ENCODE results near the gene NUP210. TPM values are rescaled to one million over a fixed set of nuclear protein-coding genes. Genes with fewer than 3 reads are reported as not detected.

The NUP210 gene
- total RNA-seq = 10 to 100 TPM; 11.6 to 81.7 (median 29.8) TPM

DNA sequence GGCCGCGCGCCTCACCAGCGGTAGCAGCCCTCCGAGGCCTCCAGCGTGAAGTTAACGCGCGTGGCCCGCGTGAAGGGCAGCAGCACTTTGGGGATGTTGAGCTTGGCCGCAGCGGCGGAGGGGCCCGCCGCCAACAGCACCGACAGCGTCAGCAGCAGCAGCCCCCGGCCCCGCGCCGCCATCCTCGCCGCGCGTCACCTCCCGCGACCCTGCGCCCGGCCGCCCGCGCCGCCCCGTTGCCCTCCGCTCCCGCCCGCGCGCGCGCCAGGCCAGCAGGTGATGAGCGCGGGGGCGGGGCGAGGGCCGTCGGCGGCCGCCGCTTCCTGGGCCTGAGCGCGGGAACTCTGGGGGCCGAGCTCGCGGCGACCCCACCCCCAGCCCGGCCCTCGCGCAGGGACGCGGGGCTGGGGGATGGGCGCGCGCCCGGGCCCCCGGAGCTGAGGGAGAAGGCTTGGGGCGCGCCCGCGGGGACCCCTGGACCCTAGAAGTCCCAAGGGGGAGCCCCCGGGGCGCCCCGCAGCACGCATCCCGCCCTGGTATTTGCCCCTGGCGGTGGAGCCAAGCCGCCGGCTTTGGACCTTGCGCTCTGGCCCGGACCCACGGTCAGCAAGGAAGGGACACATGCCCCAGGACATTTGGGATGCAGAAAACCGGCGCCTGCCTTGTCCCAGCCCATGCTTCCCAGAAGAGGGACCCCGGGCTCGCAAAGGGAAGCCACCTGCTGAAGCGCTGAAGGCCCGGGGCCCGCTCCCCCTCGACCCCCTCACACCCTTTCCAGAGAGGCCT is at the start of gene NUP210:
Gene NUP210 (minus strand): TSS at position 278 of the 786 bp plus-strand sequence. CDS start 96 bp downstream, at position 182.
- no peaks in the 10 kb centered on the region for H3K36me3 ChIP-seq
- TF ChIP-seq POLR2A (IDR thresholded peaks at IDR 0.05) = peak in 1 of 2 donors; percentile 20
- TF ChIP-seq, protein P1, sequence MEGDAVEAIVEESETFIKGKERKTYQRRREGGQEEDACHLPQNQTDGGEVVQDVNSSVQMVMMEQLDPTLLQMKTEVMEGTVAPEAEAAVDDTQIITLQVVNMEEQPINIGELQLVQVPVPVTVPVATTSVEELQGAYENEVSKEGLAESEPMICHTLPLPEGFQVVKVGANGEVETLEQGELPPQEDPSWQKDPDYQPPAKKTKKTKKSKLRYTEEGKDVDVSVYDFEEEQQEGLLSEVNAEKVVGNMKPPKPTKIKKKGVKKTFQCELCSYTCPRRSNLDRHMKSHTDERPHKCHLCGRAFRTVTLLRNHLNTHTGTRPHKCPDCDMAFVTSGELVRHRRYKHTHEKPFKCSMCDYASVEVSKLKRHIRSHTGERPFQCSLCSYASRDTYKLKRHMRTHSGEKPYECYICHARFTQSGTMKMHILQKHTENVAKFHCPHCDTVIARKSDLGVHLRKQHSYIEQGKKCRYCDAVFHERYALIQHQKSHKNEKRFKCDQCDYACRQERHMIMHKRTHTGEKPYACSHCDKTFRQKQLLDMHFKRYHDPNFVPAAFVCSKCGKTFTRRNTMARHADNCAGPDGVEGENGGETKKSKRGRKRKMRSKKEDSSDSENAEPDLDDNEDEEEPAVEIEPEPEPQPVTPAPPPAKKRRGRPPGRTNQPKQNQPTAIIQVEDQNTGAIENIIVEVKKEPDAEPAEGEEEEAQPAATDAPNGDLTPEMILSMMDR (IDR thresholded peaks at IDR 0.05) = peak in 2 of 6 experiments; percentile 10
- peaks cover 0 to 30% (median 15%) of the 10 kb centered on the region in 4 donors for H3K4me1 ChIP-seq
- H3K27ac ChIP-seq = peak within 1 kb of the TSS; percentile 68 to 98 (median 84)
- H3K27me3 ChIP-seq = no peaks in the 10 kb centered on the region
- DNase-seq = peak; percentile 70 to 87 (median 79)
- H3K4me3 ChIP-seq = peak within 1 kb of the TSS; percentile 68 to 92 (median 79)
- H3K9me3 ChIP-seq = no peaks in the 10 kb centered on the region

DNA sequence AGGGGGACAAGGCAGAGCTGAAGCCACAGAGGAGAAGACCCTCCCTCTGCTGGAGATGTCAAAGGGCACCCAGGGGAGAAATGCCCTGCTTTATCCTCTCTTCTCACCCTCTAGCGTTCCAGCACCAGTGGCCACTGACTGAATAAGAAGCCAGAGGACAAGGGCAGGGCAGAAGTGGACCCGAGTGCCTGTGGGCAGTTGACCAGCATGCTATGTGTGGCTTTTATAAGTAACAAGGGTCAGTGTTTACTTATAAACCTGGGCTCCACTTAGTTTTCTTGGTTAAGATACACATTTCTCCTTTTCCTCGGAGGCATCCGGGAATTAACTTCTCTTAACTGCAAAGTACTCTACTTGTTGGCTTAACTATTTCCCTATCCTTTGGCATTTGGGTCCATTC is 46.7 kb upstream of the NUP210 start:
- TF ChIP-seq, protein P1 (IDR thresholded peaks at IDR 0.05) = no peak
- no peak for TF ChIP-seq POLR2A (IDR thresholded peaks at IDR 0.05)
- Histone ChIP-seq H3K4me1 (peaks cover 0 to 9% (median 0%) of the 10 kb centered on the region in 4 donors), H3K9me3 (no peaks in the 10 kb centered on the region), H3K4me3 (no peak overlapping the region), H3K36me3 (no peaks in the 10 kb centered on the region), H3K27me3 (no peaks in the 10 kb centered on the region), H3K27ac (no peak overlapping the region)
- no peak for DNase-seq

DNA sequence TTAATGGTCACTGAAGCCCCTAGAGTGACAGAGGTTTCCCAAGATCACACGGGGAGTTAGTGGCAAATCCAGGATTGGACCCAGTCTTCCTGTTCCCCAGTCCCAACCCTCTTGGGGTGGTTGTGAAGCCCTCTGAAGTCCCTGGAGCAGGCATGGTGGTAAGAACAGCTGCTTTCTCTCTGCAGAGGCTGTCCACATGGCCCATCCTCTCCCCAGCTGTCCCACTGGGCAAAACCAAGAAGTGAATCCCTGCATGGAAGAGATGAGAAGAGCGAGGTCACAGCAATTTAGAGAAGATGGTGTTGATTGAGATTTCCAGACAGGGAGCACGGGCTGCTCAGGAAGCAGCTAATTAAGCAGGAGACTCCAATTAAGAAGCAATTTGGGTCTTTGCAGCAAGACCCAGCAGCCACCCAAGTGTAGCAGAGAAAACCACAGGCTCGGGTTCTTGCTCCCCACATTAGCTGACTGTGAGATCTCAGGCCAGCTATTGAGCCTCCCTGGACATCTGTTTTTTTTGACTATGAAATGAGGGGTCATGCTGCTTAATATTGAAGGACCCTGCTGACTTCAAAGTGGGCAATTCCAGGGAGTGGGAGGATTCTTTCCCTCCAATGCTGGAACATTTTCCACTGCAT is 45.2 kb upstream of the NUP210 start:
- Histone ChIP-seq H3K4me1 (no peaks in the 10 kb centered on the region), H3K9me3 (no peaks in the 10 kb centered on the region), H3K27ac (no peak overlapping the region), H3K36me3 (no peaks in the 10 kb centered on the region), H3K27me3 (no peaks in the 10 kb centered on the region), H3K4me3 (no peak overlapping the region)
- TF ChIP-seq, protein P1 (IDR thresholded peaks at IDR 0.05) = no peak
- no peak for TF ChIP-seq POLR2A (IDR thresholded peaks at IDR 0.05)
- DNase-seq = peak in 1 of 3 donors; percentile 6

DNA sequence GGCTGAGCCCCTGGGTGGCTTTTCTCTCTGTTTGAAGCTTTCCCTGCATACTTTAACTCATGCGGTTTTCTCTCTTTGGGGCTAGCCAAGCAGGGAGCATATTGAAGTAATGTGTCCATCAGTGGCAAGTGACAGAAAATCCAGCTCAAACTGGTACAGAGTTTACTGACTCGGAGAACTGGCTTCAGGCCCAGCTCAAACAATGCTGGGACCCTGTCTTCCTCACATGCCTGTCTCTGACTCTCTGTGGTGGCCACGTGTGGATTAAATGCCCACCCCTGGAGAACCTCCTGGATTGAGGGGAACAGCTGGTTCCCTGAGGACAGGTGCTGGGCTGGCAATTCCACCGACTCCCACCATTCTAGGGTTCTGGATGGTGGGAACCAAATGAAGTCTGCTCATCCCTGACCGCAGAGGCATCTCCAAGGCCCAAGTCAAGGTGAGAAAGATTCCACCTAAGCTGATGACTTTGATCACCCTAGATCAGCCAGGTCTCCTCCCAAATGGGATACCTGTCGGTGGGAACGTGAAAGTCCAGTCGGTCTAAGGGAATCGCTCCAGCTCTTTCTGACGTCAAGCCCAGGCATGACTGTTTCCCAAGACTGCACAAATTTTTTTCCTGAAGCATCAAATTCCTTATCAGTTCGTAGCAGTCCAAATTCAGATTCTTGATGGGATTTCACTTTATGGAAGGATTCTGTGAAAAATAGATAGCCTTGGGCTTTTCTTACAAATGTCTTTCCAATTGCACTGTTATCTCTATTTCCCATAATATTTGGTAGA is 43.7 kb upstream of the NUP210 start:
- TF ChIP-seq POLR2A (IDR thresholded peaks at IDR 0.05) = no peak
- TF ChIP-seq, protein P1 (IDR thresholded peaks at IDR 0.05) = no peak
- Histone ChIP-seq H3K36me3 (no peaks in the 10 kb centered on the region), H3K27ac (no peak overlapping the region), H3K4me3 (no peak overlapping the region), H3K9me3 (no peaks in the 10 kb centered on the region), H3K4me1 (no peaks in the 10 kb centered on the region), H3K27me3 (no peaks in the 10 kb centered on the region)
- DNase-seq = no peak

DNA sequence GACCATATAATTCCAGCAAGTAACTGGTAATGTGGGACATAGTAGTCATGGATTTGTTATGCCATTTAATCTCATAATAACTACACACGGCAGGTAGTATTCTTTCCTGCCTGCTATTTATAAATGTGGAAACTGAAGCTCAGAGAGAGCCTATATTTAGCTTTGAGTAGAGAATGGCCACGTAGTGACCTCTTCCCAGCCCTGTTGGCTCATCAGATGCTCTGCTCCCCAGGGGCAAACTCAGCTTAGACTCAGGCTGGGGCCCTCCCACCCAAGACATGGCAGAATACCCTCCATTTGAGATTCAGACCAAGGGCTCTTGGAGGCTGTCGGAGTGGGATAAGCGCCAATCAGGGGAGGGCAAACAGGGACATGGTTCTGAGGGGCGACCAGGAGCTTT is 42.7 kb upstream of the NUP210 start:
- H3K36me3 ChIP-seq = no peaks in the 10 kb centered on the region
- no peaks in the 10 kb centered on the region for H3K9me3 ChIP-seq
- no peaks in the 10 kb centered on the region for H3K27me3 ChIP-seq
- TF ChIP-seq, protein P1 (IDR thresholded peaks at IDR 0.05) = no peak
- TF ChIP-seq POLR2A (IDR thresholded peaks at IDR 0.05) = no peak
- no peak overlapping the region for H3K4me3 ChIP-seq
- no peaks in the 10 kb centered on the region for H3K4me1 ChIP-seq
- no peak for DNase-seq
- no peak overlapping the region for H3K27ac ChIP-seq
